ENCODE data around the gene XIRP1.

GRCh38 chr3:39226106-39226741 is 33.8 kb upstream of the XIRP1 start:
- no peak for TF ChIP-seq CTCF (IDR thresholded peaks at IDR 0.05)
- no peak for TF ChIP-seq POLR2A (IDR thresholded peaks at IDR 0.05; ENCODE audit: low read depth)
- no peak for TF ChIP-seq POLR2AphosphoS5 (IDR thresholded peaks at IDR 0.05)
- no peak for TF ChIP-seq EP300 (IDR thresholded peaks at IDR 0.05)
